GM12891 (cell line): ENCODE data around the gene TAOK3.
"Not testable (repeated sequence)": the region's sequence is repeated elsewhere in the genome, so short reads cannot be mapped to it uniquely, and the experiment has no call there.

Source experiments
- POLR2A ChIP-seq: IDR thresholded peaks from 2 replicates; pipeline ENCODE4 v1.6.1; 2011; ENCODE audit warnings: low read depth, low read length, control low read depth
- POLR2AphosphoS5 ChIP-seq: IDR thresholded peaks from 2 replicates; pipeline ENCODE4 v1.6.1; 2011; ENCODE audit warnings: low read depth, low read length, control low read depth
- POU2F2 ChIP-seq: IDR thresholded peaks from 2 replicates; pipeline ENCODE4 v1.6.1; 2011; ENCODE audit warnings: low read depth, mild to moderate bottlenecking, control low read depth, low read length, moderate library complexity
- SPI1 ChIP-seq: IDR thresholded peaks from 2 replicates; pipeline ENCODE4 v1.6.1; 2011; ENCODE audit warnings: low read depth, low read length, control low read depth
- TAF1 ChIP-seq: IDR thresholded peaks from 2 replicates; pipeline ENCODE4 v1.6.1; 2011; ENCODE audit warnings: low read depth, low read length, control low read depth

DNA sequence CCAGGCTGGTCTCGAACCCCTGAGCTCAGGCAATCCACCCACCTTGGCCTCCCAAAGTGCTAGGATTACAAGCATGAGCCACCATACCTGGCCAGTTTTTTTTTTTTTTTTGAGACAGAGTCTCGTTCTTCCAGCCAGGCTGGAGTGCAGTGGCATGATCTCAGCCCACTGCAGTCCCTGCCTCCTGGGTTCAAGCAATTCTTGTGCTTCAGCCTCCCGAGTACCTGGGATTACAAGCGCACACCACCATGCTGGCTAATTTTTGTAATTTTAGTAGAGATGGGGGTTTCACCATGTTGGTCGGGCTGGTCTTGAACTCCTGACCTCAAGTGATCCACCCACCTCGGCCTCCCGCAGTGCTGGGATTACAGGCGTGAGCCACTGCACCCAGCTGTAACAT lies 35.5 kb upstream of the TAOK3 start:
- not testable (repeated sequence) for TF ChIP-seq POLR2AphosphoS5, POLR2A, TAF1, SPI1, POU2F2
